ENCODE data around the gene RFPL3.

Gene RFPL3

DNA sequence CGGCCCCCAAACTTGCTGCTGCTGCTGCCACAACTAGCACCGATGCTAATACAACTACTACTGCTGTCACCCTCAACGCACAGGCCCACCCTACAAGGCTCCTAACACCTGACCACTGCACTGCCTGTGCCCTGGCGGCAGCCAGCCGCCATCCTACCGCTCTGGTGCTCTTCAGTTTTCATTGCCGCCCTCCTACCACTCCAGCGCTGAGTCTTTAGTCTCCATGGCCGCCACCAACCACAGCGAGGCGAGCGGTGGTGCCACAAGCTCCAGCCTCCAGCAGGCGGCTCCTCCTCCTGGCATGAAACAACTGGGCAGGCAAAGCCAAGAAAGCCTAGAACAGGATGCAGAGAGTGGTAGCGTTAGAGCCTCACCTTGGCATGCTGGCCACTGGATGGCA, 5.0 kb upstream of the RFPL3 start:
- TF ChIP-seq, protein P1, sequence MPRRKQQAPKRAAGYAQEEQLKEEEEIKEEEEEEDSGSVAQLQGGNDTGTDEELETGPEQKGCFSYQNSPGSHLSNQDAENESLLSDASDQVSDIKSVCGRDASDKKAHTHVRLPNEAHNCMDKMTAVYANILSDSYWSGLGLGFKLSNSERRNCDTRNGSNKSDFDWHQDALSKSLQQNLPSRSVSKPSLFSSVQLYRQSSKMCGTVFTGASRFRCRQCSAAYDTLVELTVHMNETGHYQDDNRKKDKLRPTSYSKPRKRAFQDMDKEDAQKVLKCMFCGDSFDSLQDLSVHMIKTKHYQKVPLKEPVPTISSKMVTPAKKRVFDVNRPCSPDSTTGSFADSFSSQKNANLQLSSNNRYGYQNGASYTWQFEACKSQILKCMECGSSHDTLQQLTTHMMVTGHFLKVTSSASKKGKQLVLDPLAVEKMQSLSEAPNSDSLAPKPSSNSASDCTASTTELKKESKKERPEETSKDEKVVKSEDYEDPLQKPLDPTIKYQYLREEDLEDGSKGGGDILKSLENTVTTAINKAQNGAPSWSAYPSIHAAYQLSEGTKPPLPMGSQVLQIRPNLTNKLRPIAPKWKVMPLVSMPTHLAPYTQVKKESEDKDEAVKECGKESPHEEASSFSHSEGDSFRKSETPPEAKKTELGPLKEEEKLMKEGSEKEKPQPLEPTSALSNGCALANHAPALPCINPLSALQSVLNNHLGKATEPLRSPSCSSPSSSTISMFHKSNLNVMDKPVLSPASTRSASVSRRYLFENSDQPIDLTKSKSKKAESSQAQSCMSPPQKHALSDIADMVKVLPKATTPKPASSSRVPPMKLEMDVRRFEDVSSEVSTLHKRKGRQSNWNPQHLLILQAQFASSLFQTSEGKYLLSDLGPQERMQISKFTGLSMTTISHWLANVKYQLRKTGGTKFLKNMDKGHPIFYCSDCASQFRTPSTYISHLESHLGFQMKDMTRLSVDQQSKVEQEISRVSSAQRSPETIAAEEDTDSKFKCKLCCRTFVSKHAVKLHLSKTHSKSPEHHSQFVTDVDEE (CRISPR knock-in tag; IDR thresholded peaks at IDR 0.05) = no peak
- TF ChIP-seq ZFP3 (CRISPR knock-in tag; IDR thresholded peaks at IDR 0.05) (no peak), GLIS3 (CRISPR knock-in tag; IDR thresholded peaks at IDR 0.05) (no peak), ARNTL (CRISPR knock-in tag; IDR thresholded peaks at IDR 0.05; ENCODE audit: borderline replicate concordance, low read depth) (no peak), TOX (CRISPR knock-in tag; IDR thresholded peaks at IDR 0.05; ENCODE audit: borderline replicate concordance) (no peak), CSDC2 (CRISPR knock-in tag; IDR thresholded peaks at IDR 0.05) (no peak), ESRRG (CRISPR knock-in tag; IDR thresholded peaks at IDR 0.05) (no peak), CSRNP3 (CRISPR knock-in tag; IDR thresholded peaks at IDR 0.05) (no peak), BACH2 (CRISPR knock-in tag; IDR thresholded peaks at IDR 0.05; ENCODE audit: borderline replicate concordance) (no peak), POU6F1 (CRISPR knock-in tag; IDR thresholded peaks at IDR 0.05; ENCODE audit: borderline replicate concordance, low read depth) (no peak), ISL1 (CRISPR knock-in tag; IDR thresholded peaks at IDR 0.05) (no peak), ZNF8 (CRISPR knock-in tag; IDR thresholded peaks at IDR 0.05) (no peak), ZNF70 (CRISPR knock-in tag; IDR thresholded peaks at IDR 0.05) (no peak), ZFP30 (CRISPR knock-in tag; IDR thresholded peaks at IDR 0.05) (no peak)
- TF ChIP-seq, protein P2, sequence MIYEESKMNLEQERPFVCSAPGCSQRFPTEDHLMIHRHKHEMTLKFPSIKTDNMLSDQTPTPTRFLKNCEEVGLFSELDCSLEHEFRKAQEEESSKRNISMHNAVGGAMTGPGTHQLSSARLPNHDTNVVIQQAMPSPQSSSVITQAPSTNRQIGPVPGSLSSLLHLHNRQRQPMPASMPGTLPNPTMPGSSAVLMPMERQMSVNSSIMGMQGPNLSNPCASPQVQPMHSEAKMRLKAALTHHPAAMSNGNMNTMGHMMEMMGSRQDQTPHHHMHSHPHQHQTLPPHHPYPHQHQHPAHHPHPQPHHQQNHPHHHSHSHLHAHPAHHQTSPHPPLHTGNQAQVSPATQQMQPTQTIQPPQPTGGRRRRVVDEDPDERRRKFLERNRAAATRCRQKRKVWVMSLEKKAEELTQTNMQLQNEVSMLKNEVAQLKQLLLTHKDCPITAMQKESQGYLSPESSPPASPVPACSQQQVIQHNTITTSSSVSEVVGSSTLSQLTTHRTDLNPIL (CRISPR knock-in tag; IDR thresholded peaks at IDR 0.05; ENCODE audit: low read depth) = no peak
- ATAC-seq = no peak

GRCh38 chr22:32353292-32353691, 4.4 kb upstream of the RFPL3 start:
- no peak for ATAC-seq
- no peak for TF ChIP-seq TCF4 (CRISPR knock-in tag; IDR thresholded peaks at IDR 0.05; ENCODE audit: borderline replicate concordance)
- no peak for TF ChIP-seq ZNF565 (CRISPR knock-in tag; conservative IDR thresholded peaks at IDR 0.05; ENCODE audit: low read depth)

GRCh38 chr22:32353840-32354239, 3.8 kb upstream of the RFPL3 start:
- TF ChIP-seq CSRNP3 (CRISPR knock-in tag; IDR thresholded peaks at IDR 0.05) (no peak), ARNTL (CRISPR knock-in tag; IDR thresholded peaks at IDR 0.05; ENCODE audit: borderline replicate concordance, low read depth) (no peak), RARB (CRISPR knock-in tag; IDR thresholded peaks at IDR 0.05) (no peak), ZNF70 (CRISPR knock-in tag; IDR thresholded peaks at IDR 0.05) (no peak), BACH2 (CRISPR knock-in tag; IDR thresholded peaks at IDR 0.05; ENCODE audit: borderline replicate concordance) (no peak), TOX (CRISPR knock-in tag; IDR thresholded peaks at IDR 0.05; ENCODE audit: borderline replicate concordance) (no peak), PPARA (CRISPR knock-in tag; IDR thresholded peaks at IDR 0.05; ENCODE audit: borderline replicate concordance) (no peak), ESRRG (CRISPR knock-in tag; IDR thresholded peaks at IDR 0.05) (no peak), GLIS3 (CRISPR knock-in tag; IDR thresholded peaks at IDR 0.05) (no peak), ZFP3 (CRISPR knock-in tag; IDR thresholded peaks at IDR 0.05) (no peak), CSDC2 (CRISPR knock-in tag; IDR thresholded peaks at IDR 0.05) (no peak), ZFP30 (CRISPR knock-in tag; IDR thresholded peaks at IDR 0.05) (no peak), OSR1 (CRISPR knock-in tag; IDR thresholded peaks at IDR 0.05) (no peak), POU6F1 (CRISPR knock-in tag; IDR thresholded peaks at IDR 0.05; ENCODE audit: borderline replicate concordance, low read depth) (no peak), ZNF8 (CRISPR knock-in tag; IDR thresholded peaks at IDR 0.05) (no peak)
- TF ChIP-seq, protein P1 (CRISPR knock-in tag; IDR thresholded peaks at IDR 0.05) = no peak
- TF ChIP-seq, protein P2 (CRISPR knock-in tag; IDR thresholded peaks at IDR 0.05; ENCODE audit: low read depth) = no peak
- no peak for ATAC-seq

Data from SK-N-SH treated with all-trans-retinoic acid at 6 μM for 48 hours (cell line).